HG02759 (cell line): ENCODE results near the gene TNXB.
"Not testable (repeated sequence)": the region's sequence is repeated elsewhere in the genome, so short reads cannot be mapped to it uniquely, and the experiment has no call there.

ENCODE experiments used
- ATAC-seq: cut with Tn5 transposase; IDR thresholded peaks from one replicate; pipeline ENCODE4 v1.9.1; 2021; ENCODE audit warnings: mild to moderate bottlenecking, moderate library complexity; ENCODE audit not compliant: unreplicated experiment

The TNXB gene

DNA sequence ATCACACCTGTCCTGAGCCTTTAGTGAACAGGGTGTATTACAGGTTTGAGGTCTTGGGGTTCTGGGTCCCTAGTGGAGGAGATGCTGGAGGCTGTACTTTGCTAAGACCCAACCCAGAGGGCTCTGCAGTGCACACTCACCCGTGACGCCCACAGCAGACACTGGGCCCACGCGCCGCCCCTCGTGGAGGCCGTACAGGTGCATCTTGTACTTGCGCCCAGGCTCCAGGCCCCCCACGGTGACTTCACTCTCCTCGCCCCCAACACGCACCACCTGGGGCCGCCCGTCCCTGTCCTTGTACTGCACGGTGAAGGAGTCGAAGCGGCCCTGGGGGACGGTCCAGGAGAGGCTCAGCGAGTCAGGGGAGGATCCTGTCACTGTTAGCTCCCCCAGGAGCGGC is 41.6 kb downstream of the TNXB start:
- not testable (repeated sequence) for ATAC-seq

DNA sequence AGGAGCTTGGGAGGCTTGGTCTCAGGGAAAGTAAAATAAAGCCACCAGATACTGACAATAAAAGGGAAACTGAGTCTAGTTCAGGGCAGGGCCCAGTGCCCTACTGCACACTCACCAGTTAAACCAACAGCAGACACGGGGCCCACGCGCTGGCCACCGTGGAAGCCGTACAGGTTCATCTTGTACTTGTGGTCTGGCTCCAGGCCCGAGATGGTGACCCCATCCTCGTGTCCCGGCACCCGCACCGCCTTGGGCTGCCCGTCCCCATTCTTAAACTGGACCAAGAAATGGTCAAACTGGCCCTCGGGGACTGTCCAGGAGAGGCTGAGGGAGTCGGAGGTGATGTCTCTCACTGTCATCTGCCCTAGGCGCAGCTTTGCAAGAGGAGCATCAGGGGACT is 44.4 kb downstream of the TNXB start:
- no peak for ATAC-seq

DNA sequence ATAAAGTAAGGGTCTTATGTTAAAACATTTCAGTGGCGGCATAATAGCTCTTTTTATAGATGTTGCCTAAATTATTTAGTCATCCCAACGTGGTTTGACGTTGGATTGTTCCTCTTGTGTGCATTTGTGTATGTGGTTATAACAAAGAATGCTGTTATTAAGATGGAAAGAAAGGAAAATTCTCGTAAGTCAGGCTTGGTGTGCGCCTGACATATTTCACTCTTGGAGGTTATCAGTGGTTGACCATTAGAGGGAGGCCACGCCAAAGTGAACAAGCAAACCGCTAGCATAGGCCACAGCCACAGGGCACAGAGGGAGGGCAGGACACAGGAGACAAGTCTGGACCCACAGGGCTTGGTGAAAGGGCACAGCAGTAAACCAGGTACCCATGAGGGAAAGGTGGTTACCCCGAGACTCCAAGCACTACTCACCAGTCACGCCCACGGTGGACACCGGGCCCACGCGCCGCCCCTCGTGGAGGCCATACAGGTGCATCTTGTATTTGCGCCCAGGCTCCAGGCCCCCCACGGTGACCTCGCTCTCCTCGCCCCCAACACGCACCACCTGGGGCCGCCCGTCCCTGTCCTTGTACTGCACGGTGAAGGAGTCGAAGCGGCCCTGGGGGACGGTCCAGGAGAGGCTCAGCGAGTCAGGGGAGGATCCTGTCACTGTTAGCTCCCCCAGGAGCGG is 48.0 kb downstream of the TNXB start:
- no peak for ATAC-seq

DNA sequence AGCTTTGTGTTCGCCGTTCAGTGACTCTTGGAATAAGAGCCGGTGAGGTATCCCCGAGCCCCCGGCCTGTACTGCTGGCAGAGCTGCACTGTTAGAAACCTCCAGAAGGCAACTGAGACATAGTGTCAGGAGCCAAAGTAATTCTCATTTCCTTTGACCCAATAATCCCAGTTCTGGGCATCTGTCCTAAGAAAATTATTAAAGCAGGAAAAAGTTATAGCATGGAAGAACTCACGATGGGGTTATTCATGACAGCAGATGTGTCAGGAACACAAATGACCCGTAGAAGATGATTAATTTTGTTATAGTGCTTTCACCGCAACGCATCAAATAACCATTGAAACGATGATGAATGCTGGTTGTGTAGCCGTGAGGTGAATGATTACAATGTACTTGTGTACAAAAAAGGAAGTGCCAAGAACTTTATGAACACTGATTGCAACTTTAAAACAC is 50.6 kb downstream of the TNXB start:
- no peak for ATAC-seq

DNA sequence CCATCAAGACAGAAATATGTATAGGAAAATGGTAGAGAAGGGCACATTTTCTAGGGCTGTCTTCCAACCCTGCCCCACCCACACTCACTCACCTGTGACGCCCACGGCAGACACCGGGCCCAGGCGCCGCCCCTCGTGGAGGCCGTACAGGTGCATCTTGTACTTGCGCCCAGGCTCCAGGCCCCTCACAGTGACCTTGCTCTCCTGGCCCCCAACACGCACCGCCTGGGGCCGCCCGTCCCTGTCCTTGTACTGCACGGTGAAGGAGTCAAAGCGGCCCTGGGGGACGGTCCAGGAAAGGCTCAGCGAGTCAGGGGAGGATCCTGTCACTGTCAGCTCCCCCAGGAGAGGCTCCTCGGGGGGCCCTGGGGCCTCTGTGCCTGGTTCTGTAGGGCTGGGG is 51.2 kb downstream of the TNXB start:
- ATAC-seq, result no peak

DNA sequence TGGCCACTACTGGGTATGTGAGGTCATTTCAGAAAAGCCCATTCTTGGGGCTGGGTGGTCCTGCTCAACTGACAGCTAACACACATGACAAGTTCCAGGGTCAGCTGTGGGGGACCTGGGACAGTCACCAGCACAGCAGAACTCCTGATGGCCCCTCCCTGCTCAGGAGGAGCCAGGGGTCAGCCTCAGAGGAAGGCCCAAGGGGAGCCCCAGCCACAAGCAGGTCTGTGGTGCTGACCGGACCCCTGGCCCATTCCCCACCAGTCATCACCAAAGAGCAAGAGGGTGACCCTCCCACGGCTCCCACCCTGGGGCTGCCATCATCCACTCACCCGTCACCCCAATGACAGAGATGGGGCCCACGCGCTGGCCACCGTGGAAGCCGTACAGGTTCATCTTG is 52.9 kb downstream of the TNXB start:
- no peak for ATAC-seq

DNA sequence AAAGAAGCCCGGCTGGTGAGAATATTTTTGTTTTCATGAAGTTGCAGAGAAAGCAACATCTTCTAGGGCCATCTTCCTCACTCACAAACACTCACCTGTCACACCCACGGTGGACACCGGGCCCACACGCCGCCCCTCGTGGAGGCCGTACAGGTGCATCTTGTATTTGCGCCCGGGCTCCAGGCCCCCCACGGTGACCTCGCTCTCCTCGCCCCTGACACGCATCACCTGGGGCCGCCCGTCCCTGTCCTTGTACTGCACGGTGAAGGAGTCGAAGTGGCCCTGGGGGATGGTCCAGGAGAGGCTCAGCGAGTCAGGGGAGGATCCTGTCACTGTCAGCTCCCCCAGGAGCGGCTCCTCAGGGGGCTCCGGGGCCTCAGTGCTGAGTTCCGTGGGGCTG is 53.4 kb downstream of the TNXB start:
- not testable (repeated sequence) for ATAC-seq

DNA sequence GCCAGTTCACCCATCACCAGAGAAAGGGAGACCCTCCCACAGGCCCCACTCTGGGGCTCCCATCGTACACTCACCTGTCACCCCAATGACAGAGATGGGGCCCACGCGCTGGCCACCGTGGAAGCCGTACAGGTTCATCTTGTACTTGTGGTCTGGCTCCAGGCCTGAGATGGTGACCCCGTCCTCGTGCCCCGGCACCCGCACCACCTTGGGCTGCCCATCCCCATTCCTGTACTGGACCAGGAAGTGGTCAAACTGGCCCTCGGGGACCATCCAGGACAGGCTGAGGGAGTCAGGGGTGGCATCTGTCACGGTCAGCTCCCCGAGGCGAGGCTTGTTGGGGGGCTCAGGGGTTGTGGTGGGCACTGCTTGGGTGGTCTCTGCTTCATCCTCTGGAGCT is 55.8 kb downstream of the TNXB start:
- ATAC-seq, result not testable (repeated sequence)

DNA sequence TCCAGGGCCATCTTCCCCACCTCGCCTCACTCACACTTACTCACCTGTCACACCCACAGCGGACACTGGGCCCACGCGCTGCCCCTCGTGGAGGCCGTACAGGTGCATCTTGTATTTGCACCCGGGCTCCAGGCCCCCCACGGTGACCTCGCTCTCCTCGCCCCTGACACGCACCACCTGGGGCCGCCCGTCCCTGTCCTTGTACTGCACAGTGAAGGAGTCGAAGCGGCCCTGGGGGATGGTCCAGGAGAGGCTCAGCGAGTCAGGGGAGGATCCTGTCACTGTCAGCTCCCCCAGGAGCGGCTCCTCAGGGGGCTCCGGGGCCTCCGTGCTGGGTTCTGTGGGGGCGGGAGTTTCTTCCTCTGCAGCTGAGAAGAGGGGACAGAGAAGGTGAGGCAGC is 56.5 kb downstream of the TNXB start:
- ATAC-seq, result not testable (repeated sequence)

DNA sequence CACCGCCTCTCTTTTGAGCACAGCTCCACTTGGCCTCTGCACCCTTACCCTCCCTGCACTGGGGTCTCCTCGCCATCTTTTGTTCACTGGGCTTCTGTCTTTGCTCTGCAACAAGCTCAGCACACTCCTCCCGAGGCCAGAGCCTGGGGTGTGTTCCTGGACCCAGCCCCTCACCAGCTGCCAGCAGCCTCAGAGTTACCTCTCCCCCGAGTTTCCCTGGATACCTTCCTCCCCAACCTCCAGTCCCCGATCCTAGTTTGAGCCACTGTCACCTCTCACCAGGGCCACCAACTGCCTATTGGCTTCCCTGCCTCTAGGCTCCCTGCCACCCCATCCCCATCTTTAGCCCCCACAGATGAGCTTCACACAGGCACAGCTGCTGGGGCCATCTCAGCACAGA is 58.6 kb downstream of the TNXB start:
- no peak for ATAC-seq

DNA sequence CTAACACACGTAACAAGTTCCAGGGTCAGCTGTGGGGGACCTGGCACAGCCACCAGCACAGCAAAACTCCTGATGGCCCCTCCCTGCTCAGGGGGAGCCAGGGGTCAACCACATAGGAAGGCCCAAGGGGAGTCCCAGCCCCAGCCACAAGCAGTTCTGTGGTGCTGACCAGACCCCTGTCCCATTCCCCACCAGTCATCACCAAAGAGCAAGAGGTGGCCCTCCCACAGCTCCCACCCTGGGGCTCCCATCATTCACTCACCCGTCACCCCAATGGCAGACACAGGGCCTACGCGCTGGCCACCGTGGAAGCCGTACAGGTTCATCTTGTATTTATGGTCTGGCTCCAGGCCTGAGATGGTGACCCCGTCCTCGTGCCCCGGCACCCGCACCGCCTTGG is 59.4 kb downstream of the TNXB start:
- not testable (repeated sequence) for ATAC-seq

DNA sequence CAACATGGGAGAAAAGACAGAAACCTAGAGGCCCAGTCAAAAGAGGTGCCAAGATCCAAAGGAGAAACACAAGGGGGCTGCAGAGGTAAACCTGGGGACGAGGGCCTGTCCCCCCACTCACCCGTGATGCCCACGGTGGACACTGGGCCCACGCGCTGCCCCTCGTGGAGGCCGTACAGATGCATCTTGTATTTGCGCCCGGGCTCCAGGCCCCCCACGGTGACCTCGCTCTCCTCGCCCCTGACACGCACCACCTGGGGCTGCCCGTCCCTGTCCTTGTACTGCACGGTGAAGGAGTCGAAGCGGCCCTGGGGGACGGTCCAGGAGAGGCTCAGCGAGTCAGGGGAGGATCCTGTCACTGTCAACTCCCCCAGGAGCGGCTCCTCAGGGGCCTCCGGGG is 60.0 kb downstream of the TNXB start:
- not testable (repeated sequence) for ATAC-seq

DNA sequence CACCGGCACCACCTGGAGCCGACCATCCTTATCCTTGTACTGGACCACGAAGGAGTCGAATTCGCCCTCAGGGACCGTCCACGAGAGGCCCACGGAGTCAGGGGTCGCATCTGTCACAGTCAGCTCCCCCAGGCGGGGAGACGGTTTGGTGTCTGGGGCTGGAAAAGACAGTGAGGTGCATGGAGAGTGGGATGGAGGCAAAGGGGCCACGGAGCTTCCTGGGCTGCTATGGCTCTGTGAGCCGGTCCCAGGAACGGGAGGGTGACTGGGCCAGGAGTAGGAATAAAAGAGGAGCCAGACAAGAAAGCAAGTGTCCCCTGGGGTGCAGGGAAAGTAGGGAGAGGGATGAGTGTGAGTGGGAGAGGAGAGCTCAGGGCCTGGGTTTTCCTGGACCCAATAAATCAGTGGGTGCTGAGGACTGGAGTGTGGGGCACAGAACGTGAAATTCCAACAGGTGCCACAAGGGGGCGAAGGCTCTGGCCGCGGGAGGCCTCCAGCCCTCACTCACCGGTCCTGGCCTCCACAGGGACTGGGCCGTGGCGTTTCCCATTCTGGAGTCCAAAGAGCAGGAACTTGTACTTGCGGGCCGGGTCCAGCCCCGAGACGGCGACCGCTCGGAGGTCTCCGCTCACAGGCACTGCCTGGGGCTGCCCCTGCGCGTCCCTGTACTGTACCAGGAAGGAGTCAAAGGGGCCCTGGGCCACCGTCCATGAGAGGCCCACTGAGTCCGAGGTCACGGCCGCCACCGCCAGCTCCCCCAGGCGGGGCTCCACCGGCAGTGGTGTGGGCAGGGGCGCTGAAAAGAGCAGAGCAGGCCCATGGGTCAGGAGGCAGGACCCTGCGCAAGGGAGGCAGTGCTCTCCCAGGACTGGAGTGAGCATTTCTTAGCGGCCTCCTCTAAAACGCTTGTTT is 61.0 kb downstream of the TNXB start:
- no peak for ATAC-seq

DNA sequence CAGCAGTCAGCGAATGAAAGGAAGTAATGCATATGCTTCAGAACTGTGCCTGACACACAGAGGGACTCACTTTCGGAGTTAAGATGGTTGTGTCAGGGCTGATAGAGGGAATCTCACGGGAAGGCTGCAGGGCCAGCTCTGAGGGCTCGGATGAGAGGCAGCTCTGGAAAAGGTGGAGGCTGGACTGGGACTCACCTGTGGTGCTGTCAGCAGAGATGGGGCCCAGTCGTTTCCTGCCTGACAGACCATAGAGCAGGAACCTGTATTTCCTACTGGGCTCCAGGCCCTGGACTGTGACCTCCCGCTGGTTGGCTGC is 61.6 kb downstream of the TNXB start:
- ATAC-seq, result no peak

DNA sequence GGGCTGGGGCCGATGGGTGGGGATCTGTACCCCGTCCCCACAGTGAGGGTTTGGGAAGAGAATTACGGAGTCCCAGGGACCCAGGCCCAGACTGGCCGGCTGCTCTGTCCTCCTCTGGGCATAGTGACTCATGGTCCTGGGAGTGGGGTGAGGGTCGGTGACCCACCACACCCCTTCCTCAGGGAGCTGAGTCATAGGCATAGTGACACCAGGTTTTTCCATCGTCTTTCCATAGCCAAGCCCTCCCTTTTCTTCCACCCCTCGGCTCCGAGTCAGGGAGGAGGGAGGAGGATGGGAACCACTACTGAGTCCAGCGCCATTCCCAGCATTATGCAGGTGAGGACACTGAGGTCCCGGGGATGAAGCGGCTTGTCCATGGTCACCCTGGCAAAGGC is 62.1 kb downstream of the TNXB start:
- no peak for ATAC-seq

DNA sequence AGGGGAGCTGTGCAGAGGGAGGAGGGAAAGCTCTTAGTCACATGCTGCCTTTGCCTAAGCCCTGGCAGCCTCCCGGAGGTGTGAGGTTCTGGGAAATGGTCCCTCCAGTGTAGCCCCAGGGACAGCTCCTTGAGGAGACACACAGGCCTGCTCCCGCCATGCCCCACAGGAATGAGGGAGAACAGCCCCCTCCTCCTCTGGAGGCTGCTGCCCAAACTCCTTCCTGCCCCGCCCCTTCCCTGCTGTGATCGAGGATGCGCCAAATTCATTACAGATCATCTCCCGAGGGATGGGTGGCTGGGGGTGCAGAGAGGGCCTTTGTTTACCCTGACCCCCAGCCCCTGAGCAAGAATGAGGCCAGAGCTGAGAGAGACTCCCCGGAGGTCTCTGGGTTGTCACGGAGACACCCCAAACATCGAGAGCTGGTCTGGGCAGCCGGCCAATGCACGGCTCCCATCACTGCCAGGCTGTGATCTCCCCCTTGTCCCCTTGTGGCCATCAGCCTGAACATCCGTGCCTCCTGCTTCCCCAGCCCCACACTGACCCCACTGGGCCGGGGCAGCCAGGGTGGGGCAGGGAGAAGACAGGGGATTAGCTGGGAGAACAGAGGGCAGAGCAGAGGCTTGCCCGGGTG is 62.6 kb downstream of the TNXB start:
- ATAC-seq, result no peak

DNA sequence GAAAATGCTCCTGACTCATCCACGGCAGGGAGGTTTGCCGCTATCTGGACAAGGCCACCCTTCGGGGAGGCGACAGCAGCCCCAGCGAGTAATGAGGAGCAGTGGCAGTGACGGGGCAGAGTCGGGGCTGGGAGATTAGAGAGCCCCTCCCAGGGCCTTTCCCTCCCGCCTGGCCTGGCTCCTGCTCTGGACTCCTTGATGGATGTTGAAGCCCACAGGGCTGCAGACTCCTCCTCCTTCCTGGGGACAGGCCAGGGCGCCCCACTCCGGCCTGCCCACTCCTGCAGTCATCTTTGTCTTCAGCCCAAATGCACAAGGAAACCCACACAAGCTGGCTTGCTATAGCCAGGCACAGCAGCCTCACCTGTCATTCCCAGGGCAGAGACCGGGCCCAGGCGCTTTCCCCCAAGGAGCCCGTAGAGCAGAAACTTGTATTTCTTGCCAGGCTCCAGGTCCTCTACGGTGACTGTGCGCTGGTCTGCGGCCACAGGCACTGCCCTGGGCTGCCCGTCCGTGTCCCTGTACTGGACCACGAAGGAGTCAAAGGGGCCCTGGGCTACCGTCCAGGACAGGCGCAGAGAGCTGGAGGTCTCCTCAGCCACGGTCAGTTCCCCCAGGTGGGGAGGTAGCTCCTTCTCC is 63.2 kb downstream of the TNXB start:
- ATAC-seq, result no peak

DNA sequence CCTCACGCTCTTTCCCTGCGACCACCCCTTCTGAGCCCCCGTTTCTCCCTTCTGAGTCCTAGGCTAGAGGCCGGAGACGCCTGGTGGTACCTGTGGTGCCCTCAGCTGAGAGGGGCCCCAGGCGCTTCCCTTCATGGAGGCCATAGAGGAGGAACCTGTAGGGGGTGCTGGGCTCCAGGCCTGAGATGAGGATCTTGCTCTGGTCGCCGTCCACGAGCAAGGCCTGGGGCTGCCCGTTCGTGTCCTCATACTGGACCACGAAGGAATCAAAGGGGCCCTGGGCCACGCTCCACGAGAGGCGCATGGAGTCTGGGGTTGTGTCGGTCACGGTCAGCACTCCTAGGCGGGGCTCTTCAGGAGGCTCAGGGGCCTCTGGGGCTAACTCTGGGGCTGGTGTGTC is 64.2 kb downstream of the TNXB start:
- ATAC-seq, result not testable (repeated sequence)

DNA sequence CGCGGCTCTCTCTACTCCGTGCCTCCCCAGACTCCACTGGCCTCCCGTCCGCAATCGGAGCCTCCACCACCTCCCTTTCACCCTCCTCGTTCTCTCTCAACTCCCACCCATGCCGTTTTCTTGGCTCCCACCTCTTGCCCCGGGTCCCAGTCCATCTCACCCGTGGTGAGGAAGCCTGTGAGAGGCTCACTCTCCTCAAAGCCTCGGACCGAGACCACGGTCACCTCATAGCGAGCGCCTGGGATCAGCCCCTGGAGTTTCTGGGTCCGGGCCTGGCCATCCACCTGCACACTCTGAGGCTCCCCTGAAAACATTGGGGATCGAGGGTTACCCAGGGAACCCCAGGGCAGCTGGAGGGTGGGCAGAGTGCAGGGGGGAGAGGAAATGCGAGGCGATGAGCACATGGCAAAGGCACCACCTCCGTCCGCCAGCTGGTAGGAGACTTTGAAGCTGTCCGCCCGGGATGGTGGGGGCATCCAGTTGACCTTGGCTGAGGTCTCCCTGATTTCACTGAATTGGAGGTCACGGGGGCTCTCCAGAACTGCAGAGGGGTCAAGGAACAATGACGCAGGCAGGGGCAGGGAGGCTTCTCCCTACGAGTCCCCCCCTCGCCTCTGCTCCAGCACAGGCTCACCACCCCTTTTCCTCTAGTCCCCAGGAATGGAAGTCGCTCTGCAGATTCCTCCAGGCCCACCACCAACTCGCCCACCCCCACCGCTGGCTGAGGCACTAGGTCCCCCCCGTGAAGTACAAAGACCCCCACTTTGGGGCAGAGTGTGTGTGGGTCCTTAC is 65.4 kb downstream of the TNXB start:
- ATAC-seq, result not testable (repeated sequence)

DNA sequence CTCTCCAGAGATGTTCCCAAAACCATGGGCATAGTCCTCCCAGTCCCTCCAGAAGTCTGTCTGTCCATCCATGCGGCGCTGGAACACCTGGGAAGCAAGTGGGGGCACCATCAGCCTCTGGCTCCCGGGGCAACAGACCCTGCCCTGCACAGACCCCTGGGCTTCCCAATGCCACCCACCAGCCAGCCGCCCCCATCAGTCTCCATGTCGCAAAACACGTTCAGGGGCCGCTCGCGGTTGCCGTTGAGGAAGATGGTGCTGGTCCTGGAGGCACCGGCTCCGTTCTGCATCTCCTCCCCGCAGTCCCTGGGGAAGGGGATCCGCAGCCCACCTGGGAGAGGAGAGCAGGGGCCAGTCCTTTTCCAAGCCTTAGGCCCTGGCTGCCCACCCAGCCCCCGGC is 66.9 kb downstream of the TNXB start:
- not testable (repeated sequence) for ATAC-seq

DNA sequence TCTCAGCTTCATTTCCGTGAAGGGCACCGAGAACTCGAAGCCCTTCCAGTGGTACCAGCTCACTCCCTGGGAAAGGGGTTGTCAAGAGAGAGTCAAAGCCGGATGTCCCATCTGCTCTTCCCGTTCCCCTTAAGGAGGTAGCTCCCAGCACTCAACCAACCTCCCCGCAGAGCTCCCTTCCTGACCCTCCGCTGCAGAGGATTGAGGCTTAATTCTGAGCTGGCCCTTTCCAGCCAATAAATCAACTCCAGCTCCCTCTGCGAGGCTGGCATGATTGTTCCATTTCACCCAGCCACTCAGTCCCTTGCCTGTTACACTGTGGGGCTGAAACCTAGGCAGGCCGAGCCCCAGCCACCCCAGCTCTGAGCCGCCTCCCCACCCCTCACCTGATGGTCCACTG is 67.8 kb downstream of the TNXB start:
- not testable (repeated sequence) for ATAC-seq
